A549 (cell line): ENCODE measurements around the gene ISG15.

Source experiments
- JUN ChIP-seq, 2 experiments: fragments of >200 bp; sonication (Bioruptor Twin); formaldehyde crosslinking; IDR thresholded peaks; 2 replicates in 1 of 2; 3 replicates in 1 of 2; pipeline ENCODE4 v1.6.1; 2016 to 2017
- ZFP36 ChIP-seq: fragments of 450-650 bp; IDR thresholded peaks from 2 replicates; pipeline ENCODE4 v1.6.1; 2014; ENCODE audit warnings: borderline replicate concordance; ENCODE audit not compliant: partially characterized antibody

DNA sequence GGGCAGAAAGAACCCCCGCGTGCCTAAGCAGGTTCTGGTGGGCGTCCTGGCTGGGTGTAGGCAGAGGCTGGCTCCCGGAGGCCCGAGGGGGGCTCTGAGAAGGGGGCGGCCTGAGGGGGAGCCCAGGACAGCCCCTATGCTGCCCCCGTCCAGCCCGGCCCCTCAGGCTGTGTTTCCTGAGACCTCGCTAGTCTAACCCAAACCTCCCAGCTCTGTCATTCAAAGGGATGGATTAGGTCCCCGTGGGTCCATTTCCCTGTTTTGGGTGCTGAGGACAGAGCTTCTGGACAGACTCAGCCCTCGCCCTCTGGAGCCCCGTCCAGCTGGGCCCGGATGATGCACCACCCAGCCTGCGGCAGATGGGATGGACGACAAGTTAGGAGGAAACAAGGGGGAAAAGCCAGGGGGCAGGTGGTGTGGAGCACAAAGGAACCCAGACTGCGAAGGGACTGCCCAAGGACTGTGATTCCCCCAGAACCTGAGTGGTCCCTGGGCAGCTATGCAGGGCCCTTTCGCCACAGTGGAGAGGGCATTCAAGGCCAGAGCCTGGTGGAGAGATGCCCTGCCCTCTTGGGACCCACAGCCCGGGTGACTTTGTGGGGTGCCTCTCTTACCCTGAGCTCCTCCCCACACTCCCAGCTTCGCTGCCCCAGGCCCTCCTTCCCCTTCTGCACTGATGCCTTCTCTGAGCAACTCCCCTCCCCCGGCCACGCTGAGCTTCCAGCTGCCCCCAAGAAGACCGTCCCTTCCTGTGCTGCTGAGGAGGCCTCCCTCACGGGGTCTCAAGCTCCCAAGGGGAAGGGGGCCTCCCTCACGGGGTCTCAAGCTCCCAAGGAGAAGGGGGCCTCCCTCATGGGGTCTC lies 16.2 kb upstream of the ISG15 start:
- TF ChIP-seq ZFP36 (no peak), JUN (IDR thresholded peaks at IDR 0.05) (no peak)
